Stomach (tissue), 4 donors: ENCODE measurements around the gene TASL.
"Not testable (repeated sequence)": the region's sequence is repeated elsewhere in the genome, so short reads cannot be mapped to it uniquely, and the experiment has no call there.

Experiments used
- CTCF ChIP-seq, 7 experiments: fragments of 450-650 bp in 4 of 7; fragments of 200-600 bp in 3 of 7; sonication (generic) in 3 of 7; IDR thresholded peaks; one replicate each; pipeline ENCODE4 v1.5.1; 2016 to 2019; ENCODE audit warnings: antibody characterized with exemption in 7 of 7, control low read depth in 2 of 7, mild to moderate bottlenecking in 1 of 7
- EP300 ChIP-seq: sonication (generic); formaldehyde crosslinking; IDR thresholded peaks from one replicate; pipeline ENCODE4 v1.6.1; 2017; ENCODE audit warnings: antibody characterized with exemption
- POLR2A ChIP-seq, 4 donors: fragments of 450-650 bp; IDR thresholded peaks; one replicate each; pipeline ENCODE4 v1.6.1; 2016; ENCODE audit warnings: antibody characterized with exemption in 4 of 4, control low read depth in 2 of 4, mild to moderate bottlenecking in 1 of 4, moderate library complexity in 1 of 4
- POLR2AphosphoS5 ChIP-seq, 3 donors: sonication (generic); formaldehyde crosslinking; IDR thresholded peaks; one replicate each; pipeline ENCODE4 v1.6.1; 2016; ENCODE audit warnings: antibody characterized with exemption in 3 of 3

GRCh38 chrX:30600269-30601176 is 23.0 kb upstream of the TASL start:
- not testable (repeated sequence) for TF ChIP-seq CTCF (IDR thresholded peaks at IDR 0.05); POLR2AphosphoS5 (IDR thresholded peaks at IDR 0.05); EP300; POLR2A (IDR thresholded peaks at IDR 0.05)
